NCI-H2196 treated with DMSO at 0.1 percent for 48 hours (cell line): ENCODE data around the gene FHOD3.

Source experiments
- DNase-seq: peaks from one replicate; lab custom pipeline; 2025; ENCODE audit not compliant: unreplicated experiment; lab: John Stamatoyannopoulos, UW

The FHOD3 gene

GRCh38 chr18:36724169-36724568, 426.7 kb downstream of the FHOD3 start:
- no peak for DNase-seq

- DNase-seq = no peak
These were observed 427.1 kb downstream of the FHOD3 start for GRCh38 chr18:36724591-36725001.

GRCh38 chr18:36728345-36728744, 430.8 kb downstream of the FHOD3 start:
- DNase-seq = no peak

GRCh38 chr18:36729197-36729596, 431.7 kb downstream of the FHOD3 start:
- no peak for DNase-seq

GRCh38 chr18:36732264-36732663, 434.8 kb downstream of the FHOD3 start:
- DNase-seq = no peak

GRCh38 chr18:36733150-36733549, 435.6 kb downstream of the FHOD3 start:
- DNase-seq = no peak

GRCh38 chr18:36734596-36734995, 437.1 kb downstream of the FHOD3 start:
- no peak for DNase-seq

GRCh38 chr18:36735130-36735529, 437.6 kb downstream of the FHOD3 start:
- no peak for DNase-seq

GRCh38 chr18:36736094-36736493, 438.6 kb downstream of the FHOD3 start:
- DNase-seq = no peak

- no peak for DNase-seq
These were observed 439.8 kb downstream of the FHOD3 start for GRCh38 chr18:36737316-36737715.

GRCh38 chr18:36744261-36744876, 446.9 kb downstream of the FHOD3 start:
- no peak for DNase-seq

- DNase-seq = no peak
These were observed 447.9 kb downstream of the FHOD3 start for GRCh38 chr18:36745219-36745975.

- no peak for DNase-seq
These were observed 455.7 kb downstream of the FHOD3 start for GRCh38 chr18:36752929-36753865.

- no peak for DNase-seq
These were observed 458.7 kb downstream of the FHOD3 start for GRCh38 chr18:36756242-36756641.

- peak; percentile 5 for DNase-seq
These were observed 459.6 kb downstream of the FHOD3 start for GRCh38 chr18:36757081-36757480.

GRCh38 chr18:36757991-36758390, 460.5 kb downstream of the FHOD3 start:
- DNase-seq = no peak

- DNase-seq = no peak
These were observed 461.1 kb downstream of the FHOD3 start for GRCh38 chr18:36758623-36759022.

- no peak for DNase-seq
These were observed 461.8 kb downstream of the FHOD3 start for GRCh38 chr18:36759167-36759776.

GRCh38 chr18:36760598-36760997, 463.1 kb downstream of the FHOD3 start:
- DNase-seq = no peak

GRCh38 chr18:36761186-36761698, 463.7 kb downstream of the FHOD3 start:
- no peak for DNase-seq

GRCh38 chr18:36762074-36762473, 464.6 kb downstream of the FHOD3 start:
- no peak for DNase-seq
